Sigmoid colon (tissue), 7 donors: ENCODE measurements around the gene PDXDC1. TPM values are rescaled to one million over a fixed set of nuclear protein-coding genes. Genes with fewer than 3 reads are reported as not detected.

ENCODE experiments used
- DNase-seq: peaks from one replicate; pipeline ENCODE4 v3.0.0-alpha.2; 2019
- H3K27ac ChIP-seq, 4 donors: fragments of 200-600 bp; sonication (generic); one replicate each; pipeline ENCODE4 v1.5.1; 2016 to 2019; ENCODE audit warnings: mild to moderate bottlenecking in 1 of 4
- H3K27me3 ChIP-seq, 3 donors: fragments of 200-600 bp; sonication (generic); one replicate each; pipeline ENCODE4 v1.5.1; 2019; ENCODE audit warnings: mild to moderate bottlenecking in 1 of 3
- H3K36me3 ChIP-seq, 4 donors: fragments of 200-600 bp; sonication (generic); one replicate each; pipeline ENCODE4 v1.5.1; 2016 to 2019
- H3K4me1 ChIP-seq, 4 donors: fragments of 200-600 bp; sonication (generic); one replicate each; pipeline ENCODE4 v1.5.1; 2017 to 2019
- H3K4me3 ChIP-seq, 4 donors: fragments of 200-600 bp; sonication (generic); one replicate each; pipeline ENCODE4 v1.5.1; 2017 to 2019; ENCODE audit warnings: mild to moderate bottlenecking in 2 of 4, moderate library complexity in 1 of 4
- H3K9me3 ChIP-seq, 4 donors: fragments of 200-600 bp in 3 of 4; sonication (generic) in 3 of 4; one replicate each; pipeline versions ENCODE4 v1.5.1 to v1.6.1; 2013 to 2019
- EP300 ChIP-seq, 4 donors: sonication (generic); formaldehyde crosslinking; IDR thresholded peaks; one replicate each; pipeline ENCODE4 v1.6.1; 2017; ENCODE audit warnings: antibody characterized with exemption in 4 of 4
- POLR2A ChIP-seq, 2 donors: fragments of 450-650 bp; IDR thresholded peaks; one replicate each; pipeline ENCODE4 v1.6.1; 2016; ENCODE audit warnings: antibody characterized with exemption in 2 of 2, mild to moderate bottlenecking in 2 of 2, moderate library complexity in 2 of 2
- POLR2AphosphoS5 ChIP-seq, 4 donors: sonication (generic); formaldehyde crosslinking; IDR thresholded peaks; one replicate each; pipeline ENCODE4 v1.6.1; 2017; ENCODE audit warnings: antibody characterized with exemption in 4 of 4
- WGBS, 2 donors: extraction: QIAGEN DNeasy Blood & Tissue Kit; methylation state at CpG; one replicate each; pipeline ENCODE4 v1.1.7; 2013; 5-methylcytosine and 5-hydroxymethylcytosine counted together
- intact Hi-C: fragments of 100-400 bp; cut with DNase I; formaldehyde crosslinking; loops from one replicate; pipeline ENCODE4 v1.15.1; 2023
- polyA plus RNA-seq, 3 donors: library from polyadenylated mRNA; stranded (reverse); fragments of 200-250 nt; gene quantifications; one replicate each; pipeline ENCODE4 v1.2.3, GENCODE V29; 2013
- total RNA-seq, 4 donors: library from RNA; depleted of rRNA; stranded (reverse); fragments of >200 nt; gene quantifications; one replicate each; pipeline ENCODE4 v1.1.0, GENCODE V29; 2016
- TF ChIP-seq, protein P1 (sequence below), 4 experiments: fragments of 450-650 bp in 3 of 4; fragments of 200-600 bp in 1 of 4; IDR thresholded peaks; one replicate each; pipeline ENCODE4 v1.5.1; 2016 to 2019; ENCODE audit warnings: antibody characterized with exemption in 4 of 4, mild to moderate bottlenecking in 3 of 4, moderate library complexity in 2 of 4
- donor health status: healthy with polysubstance abuse.
- donor health status: Bipolar disorder and iron deficiency.
- donor health status: healthy.

Gene PDXDC1
- total and polyA plus RNA-seq, 7 donors, result 46.4 to 112 (median 57.3) TPM

GRCh38 chr16:15034266-15035162, 59.7 kb downstream of the PDXDC1 start:
- Histone ChIP-seq H3K36me3 (peaks cover 34 to 93% (median 69%) of the 10 kb centered on the region in 4 donors), H3K9me3 (no peaks in the 10 kb centered on the region), H3K4me3 (no peak overlapping the region), H3K27me3 (no peaks in the 10 kb centered on the region), H3K4me1 (peaks cover 0 to 5% (median 4%) of the 10 kb centered on the region in 4 donors), H3K27ac (no peak overlapping the region)
- no peak for TF ChIP-seq EP300 (IDR thresholded peaks at IDR 0.05)
- no peak for TF ChIP-seq POLR2AphosphoS5 (IDR thresholded peaks at IDR 0.05)
- TF ChIP-seq, protein P1, sequence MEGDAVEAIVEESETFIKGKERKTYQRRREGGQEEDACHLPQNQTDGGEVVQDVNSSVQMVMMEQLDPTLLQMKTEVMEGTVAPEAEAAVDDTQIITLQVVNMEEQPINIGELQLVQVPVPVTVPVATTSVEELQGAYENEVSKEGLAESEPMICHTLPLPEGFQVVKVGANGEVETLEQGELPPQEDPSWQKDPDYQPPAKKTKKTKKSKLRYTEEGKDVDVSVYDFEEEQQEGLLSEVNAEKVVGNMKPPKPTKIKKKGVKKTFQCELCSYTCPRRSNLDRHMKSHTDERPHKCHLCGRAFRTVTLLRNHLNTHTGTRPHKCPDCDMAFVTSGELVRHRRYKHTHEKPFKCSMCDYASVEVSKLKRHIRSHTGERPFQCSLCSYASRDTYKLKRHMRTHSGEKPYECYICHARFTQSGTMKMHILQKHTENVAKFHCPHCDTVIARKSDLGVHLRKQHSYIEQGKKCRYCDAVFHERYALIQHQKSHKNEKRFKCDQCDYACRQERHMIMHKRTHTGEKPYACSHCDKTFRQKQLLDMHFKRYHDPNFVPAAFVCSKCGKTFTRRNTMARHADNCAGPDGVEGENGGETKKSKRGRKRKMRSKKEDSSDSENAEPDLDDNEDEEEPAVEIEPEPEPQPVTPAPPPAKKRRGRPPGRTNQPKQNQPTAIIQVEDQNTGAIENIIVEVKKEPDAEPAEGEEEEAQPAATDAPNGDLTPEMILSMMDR (IDR thresholded peaks at IDR 0.05), result no peak
- TF ChIP-seq POLR2A (IDR thresholded peaks at IDR 0.05), result no peak
- peak; percentile 50 for DNase-seq
- intact Hi-C loops, result loop anchor here (10.0 kb wide), 1 partner anchor 50 kb away; no protein-coding TSS in a partner anchor
- 88 to 89% methylated on average over 23 of the region's 23 CpGs for WGBS, 2 donors

GRCh38 chr16:15035163-15035729, 60.4 kb downstream of the PDXDC1 start:
- WGBS, 2 donors, result 83 to 88% methylated on average over 15 of the region's 15 CpGs
- Histone ChIP-seq H3K9me3 (no peaks in the 10 kb centered on the region), H3K27ac (no peak overlapping the region), H3K27me3 (no peaks in the 10 kb centered on the region), H3K4me3 (no peak overlapping the region), H3K36me3 (peaks cover 42 to 96% (median 75%) of the 10 kb centered on the region in 4 donors), H3K4me1 (peaks cover 0 to 5% (median 0%) of the 10 kb centered on the region in 4 donors)
- intact Hi-C loops, result loop anchor here (10.0 kb wide), 1 partner anchor 50 kb away; no protein-coding TSS in a partner anchor
- peak; percentile 51 for DNase-seq
- no peak for TF ChIP-seq POLR2AphosphoS5 (IDR thresholded peaks at IDR 0.05)
- TF ChIP-seq EP300 (IDR thresholded peaks at IDR 0.05), result no peak
- TF ChIP-seq POLR2A (IDR thresholded peaks at IDR 0.05), result no peak
- TF ChIP-seq, protein P1 (IDR thresholded peaks at IDR 0.05), result no peak

- Histone ChIP-seq H3K36me3 (peaks cover 41 to 96% (median 71%) of the 10 kb centered on the region in 4 donors), H3K27ac (no peak overlapping the region), H3K27me3 (no peaks in the 10 kb centered on the region), H3K9me3 (no peaks in the 10 kb centered on the region), H3K4me3 (no peak overlapping the region), H3K4me1 (peaks cover 0 to 11% (median 4%) of the 10 kb centered on the region in 4 donors)
- WGBS, 2 donors, result 85 to 90% methylated on average over 10 of the region's 10 CpGs
- TF ChIP-seq POLR2AphosphoS5 (IDR thresholded peaks at IDR 0.05), result no peak
- no peak for TF ChIP-seq EP300 (IDR thresholded peaks at IDR 0.05)
- TF ChIP-seq, protein P1 (IDR thresholded peaks at IDR 0.05), result no peak
- TF ChIP-seq POLR2A (IDR thresholded peaks at IDR 0.05), result no peak
- DNase-seq, result peak; percentile 55
- intact Hi-C loops, result loop anchor here (10.0 kb wide), 1 partner anchor 52 kb away; no protein-coding TSS in a partner anchor
Measured at GRCh38 chr16:15037003-15037402, 62.2 kb downstream of the PDXDC1 start.

GRCh38 chr16:15037745-15038144, 62.9 kb downstream of the PDXDC1 start:
- no peak for TF ChIP-seq POLR2AphosphoS5 (IDR thresholded peaks at IDR 0.05)
- no peak for TF ChIP-seq POLR2A (IDR thresholded peaks at IDR 0.05)
- TF ChIP-seq, protein P1 (IDR thresholded peaks at IDR 0.05), result no peak
- TF ChIP-seq EP300 (IDR thresholded peaks at IDR 0.05), result no peak
- peaks cover 0 to 11% (median 6%) of the 10 kb centered on the region in 4 donors for H3K4me1 ChIP-seq
- no peak for DNase-seq
- no peaks in the 10 kb centered on the region for H3K27me3 ChIP-seq
- H3K4me3 ChIP-seq, result no peak overlapping the region
- H3K9me3 ChIP-seq, result no peaks in the 10 kb centered on the region
- WGBS, 2 donors, result 70 to 82% methylated on average over 4 of the region's 4 CpGs
- H3K27ac ChIP-seq, result no peak overlapping the region
- peaks cover 36 to 88% (median 64%) of the 10 kb centered on the region in 4 donors for H3K36me3 ChIP-seq
- intact Hi-C loops, result loop anchor here (10.0 kb wide), 1 partner anchor 53 kb away; no protein-coding TSS in a partner anchor
